GM19328 (cell line): ENCODE measurements around the gene PPP6C.
"Not testable (repeated sequence)": the region's sequence is repeated elsewhere in the genome, so short reads cannot be mapped to it uniquely, and the experiment has no call there.

Experiments
- ATAC-seq: cut with Tn5 transposase; IDR thresholded peaks from one replicate; pipeline ENCODE4 v1.9.1; 2021; ENCODE audit warnings: mild to moderate bottlenecking, moderate library complexity; ENCODE audit not compliant: unreplicated experiment

Gene PPP6C

GRCh38 chr9:125189361-125190289, at the start of gene PPP6C:
PPP6C (minus strand) TSS chr9:125189803; CDS start chr9:125189718, 85 bp downstream.
- ATAC-seq = peak; percentile 97

DNA sequence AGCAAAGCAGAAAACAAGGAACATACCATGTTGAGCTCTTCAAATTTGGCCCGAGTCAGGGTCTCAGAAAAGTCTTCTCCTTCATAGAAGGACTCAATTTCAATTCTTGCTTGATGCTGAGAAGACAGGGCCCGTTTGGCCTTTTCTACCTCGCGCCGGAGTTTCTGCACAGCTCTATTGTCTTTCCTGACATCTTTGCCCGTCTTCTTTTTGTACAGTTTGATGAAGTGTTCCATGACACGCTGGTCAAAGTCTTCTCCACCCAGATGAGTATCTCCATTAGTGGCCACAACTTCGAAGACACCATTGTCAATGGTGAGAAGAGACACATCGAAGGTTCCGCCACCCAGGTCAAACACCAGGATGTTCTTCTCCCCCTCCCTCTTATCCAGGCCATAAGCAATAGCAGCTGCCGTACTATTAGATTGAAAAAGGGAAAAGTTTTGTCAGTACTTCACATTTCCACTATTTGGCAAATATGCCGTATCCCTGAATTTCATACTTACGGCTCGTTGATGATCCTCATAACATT, 49.4 kb upstream of the PPP6C start:
- ATAC-seq = no peak

DNA sequence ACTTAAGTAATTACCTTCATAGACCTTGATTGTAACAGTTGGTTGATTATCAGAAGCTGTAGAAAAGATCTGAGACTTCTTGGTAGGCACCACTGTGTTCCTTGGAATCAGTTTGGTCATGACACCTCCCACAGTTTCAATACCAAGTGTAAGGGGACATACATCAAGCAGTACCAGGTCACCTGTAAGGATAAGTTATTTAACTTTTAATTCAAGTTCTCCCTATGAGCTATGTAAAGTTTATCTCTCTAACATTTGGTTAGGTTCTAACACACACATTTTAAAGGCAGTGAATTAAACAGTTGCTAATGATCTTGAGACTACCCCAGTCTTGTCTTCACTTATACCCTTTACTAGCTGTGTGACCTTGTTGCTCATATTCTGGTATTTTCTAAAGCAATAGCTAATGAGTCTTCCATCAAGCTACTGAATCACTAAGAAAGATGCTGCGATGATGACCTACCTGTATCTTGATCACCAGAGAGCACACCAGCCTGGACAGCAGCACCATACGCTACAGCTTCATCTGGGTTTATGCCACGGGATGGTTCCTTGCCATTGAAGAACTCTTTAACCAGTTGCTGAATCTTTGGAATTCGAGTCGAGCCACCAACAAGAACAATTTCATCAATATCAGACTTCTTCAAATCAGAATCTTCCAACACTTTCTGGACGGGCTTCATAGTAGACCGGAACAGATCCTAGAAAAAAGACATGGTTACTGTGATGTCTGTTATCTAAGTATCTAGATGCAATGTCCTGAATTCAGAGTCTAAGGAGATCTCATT, 48.7 kb upstream of the PPP6C start:
- no peak for ATAC-seq

GRCh38 chr9:125236520-125237159, 47.0 kb upstream of the PPP6C start:
- not testable (repeated sequence) for ATAC-seq

- no peak for ATAC-seq
Observed at GRCh38 chr9:125235804-125236519, 46.4 kb upstream of the PPP6C start.

GRCh38 chr9:125234099-125234498, 44.5 kb upstream of the PPP6C start:
- not testable (repeated sequence) for ATAC-seq

DNA sequence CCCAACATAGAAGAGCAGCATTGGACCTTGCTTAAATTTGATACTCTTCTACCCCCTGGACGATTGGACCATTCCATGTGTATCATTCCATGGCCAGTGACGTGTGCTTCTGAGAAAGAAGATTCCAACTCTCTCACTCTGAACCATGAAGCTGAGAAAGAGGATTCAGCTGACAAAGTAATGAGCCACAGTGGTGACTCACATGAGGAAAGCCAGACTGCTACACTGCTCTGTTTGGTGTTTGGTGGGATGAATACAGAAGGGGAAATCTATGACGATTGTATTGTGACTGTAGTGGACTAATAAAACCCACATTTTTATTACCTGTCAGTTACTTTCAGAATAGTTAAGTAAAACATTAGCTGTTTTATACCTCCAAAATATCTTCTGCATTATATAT, 44.1 kb upstream of the PPP6C start:
- no peak for ATAC-seq

GRCh38 chr9:125227761-125228160, 38.2 kb upstream of the PPP6C start:
- no peak for ATAC-seq

- not testable (repeated sequence) for ATAC-seq
Observed at GRCh38 chr9:125224858-125225257, 35.3 kb upstream of the PPP6C start.

DNA sequence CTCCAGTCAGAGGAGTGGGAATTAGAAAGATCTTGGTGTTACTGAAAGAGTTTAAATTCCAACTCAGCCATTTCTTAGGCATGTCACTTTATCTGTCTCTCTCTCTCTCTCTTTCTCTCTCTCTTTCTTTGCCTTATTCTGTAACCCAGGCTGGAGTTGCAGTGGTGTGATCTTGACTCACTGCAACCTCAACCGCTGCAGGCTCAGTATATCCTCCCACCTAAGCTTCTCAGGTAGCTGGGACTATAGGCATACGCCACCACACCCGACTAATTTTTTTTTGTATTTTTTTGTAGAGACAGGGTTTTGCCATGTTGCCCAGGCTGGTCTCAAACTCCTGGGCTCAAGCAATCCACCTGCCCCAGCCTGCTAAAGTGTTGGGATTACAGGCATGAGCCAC, 29.0 kb upstream of the PPP6C start:
- ATAC-seq = no peak

DNA sequence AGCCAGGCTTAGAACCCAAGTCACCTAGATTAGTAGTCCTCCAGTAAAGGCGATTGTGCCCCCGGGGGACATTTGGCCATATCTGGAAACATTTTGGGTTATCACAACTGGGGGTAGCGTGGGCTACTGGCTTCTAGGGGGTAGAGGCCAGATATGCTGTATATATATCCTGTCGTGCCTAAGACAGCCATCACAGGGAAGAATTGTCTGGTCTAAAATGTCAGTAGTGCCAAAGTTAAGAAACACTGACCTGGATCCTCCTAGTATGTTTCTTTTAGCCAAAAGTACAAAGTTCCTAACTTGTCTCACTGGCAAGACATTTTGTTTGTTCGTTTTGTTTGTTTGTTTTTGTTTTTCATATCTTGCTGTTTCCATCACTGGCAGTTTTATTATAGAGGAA, 24.6 kb upstream of the PPP6C start:
- no peak for ATAC-seq

GRCh38 chr9:125204477-125204876, 14.9 kb upstream of the PPP6C start:
- no peak for ATAC-seq

DNA sequence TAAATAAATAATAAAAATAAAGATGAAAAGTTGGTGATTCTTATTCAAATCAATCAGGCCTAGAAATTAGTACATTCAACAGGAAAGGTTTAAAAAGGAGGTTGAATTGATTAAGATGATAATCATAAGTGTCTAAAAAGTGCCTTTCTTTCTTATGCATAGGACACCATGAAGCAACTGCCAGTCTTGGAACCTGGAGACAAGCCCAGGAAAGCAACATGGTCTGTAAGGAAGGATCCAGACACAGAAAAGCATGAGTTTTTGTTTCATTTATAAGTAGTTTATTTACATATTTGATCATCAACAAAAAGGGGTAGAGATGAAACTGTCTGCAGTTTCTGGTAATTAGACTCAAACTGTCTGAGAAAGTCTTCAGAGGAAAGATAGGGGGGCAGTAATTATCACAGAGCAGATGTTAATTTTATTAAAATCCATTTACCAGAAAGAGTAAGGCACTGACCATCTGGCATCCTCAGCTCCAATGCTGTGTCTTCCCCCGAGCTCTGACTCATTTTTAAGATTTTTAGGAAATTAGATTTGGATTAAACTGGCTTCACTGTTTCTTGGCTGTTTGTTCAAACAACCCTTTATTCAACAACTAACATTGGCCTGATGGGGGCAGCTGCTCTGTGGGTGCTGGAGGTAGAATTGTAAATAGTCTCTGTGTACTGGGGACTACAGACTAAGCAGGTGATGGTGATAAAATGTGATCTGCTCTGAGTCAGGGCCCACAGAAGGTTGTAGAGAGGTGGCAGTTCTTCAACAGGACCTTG, 13.4 kb upstream of the PPP6C start:
- ATAC-seq = no peak

- peak; percentile 98 for ATAC-seq
Observed at GRCh38 chr9:125200216-125201047, 10.8 kb upstream of the PPP6C start, which contains the start of gene RABEPK. RABEPK (plus strand) TSS chr9:125200542; CDS start chr9:125203014, 2,472 bp downstream.

DNA sequence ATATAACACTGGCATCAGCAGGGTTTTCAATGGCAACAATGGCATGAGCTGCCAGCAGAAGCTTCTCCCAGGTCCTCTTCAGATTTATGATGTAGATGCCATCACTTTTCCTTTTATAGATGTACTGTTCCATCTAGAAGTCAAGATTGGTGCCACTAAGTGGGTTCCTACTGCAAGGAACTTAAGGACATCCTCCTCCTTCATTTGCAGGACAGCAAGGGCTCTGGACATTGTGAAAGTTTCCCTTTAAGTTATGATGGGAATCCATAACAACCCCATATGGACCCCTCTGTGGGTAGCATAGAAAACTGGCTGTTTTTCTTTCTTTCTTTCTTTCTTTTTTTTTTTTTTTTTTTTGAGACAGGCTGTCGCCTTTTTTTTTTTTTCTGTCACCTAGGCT, 6.0 kb upstream of the PPP6C start:
- not testable (repeated sequence) for ATAC-seq

GRCh38 chr9:125194466-125194865, 4.9 kb upstream of the PPP6C start:
- not testable (repeated sequence) for ATAC-seq

DNA sequence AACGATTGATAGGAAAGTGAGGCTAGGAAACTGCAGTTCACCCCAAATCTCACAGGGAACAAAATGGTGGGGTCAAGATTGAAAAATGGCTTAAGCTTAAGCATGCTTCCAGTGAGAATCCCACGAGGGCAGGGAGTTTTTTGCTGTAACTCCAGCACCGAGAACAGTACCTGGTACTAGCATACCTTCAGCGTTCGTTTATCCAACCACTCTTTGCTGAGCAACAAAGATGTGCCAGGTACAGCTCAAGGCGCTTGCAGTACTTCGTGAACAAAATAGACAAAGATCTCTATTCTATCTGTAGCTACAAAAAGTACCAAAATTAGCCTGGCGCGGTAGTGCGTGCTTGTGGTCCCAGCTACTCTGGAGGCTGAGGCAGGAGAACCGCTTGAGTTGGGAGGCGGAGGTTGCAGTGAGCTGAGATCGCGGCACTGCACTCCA, 778 bp upstream of the PPP6C start:
- ATAC-seq = no peak

DNA sequence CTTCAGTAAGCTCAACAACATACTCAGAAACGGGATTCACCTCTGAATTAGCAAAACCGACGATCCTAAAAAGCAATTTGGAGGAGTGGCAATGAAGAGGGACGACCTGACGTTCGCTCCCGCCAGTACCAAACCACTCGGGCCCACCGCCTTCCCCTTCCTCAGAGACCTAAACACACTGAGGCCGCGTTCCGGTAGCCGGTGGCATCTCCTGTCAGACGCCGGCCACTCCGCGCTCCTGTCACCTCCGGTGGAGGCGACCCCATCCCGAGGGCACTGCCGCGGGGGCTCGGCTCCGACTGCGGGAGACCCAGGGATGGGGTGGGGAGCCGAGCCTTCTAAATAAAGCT, 617 bp downstream of the PPP6C start:
- ATAC-seq = peak; percentile 13

GRCh38 chr9:125183561-125183960, 6.0 kb downstream of the PPP6C start:
- no peak for ATAC-seq
